ENCODE results near the gene TP53I3. TPM values are rescaled to one million over a fixed set of nuclear protein-coding genes. Genes with fewer than 3 reads are reported as not detected.

Gene TP53I3
- total and polyA plus RNA-seq, 2 donors (not counting 3 experiments of a cell fraction or from before 2014, with no cell fraction given) = 94.2 to 116 TPM

GRCh38 chr2:24080701-24081100 lies 3.9 kb downstream of the TP53I3 start:
- H3K27ac ChIP-seq (ENCODE audit: insufficient read depth, low read depth, low read length) = no peak overlapping the region
- H3K27me3 ChIP-seq (ENCODE audit: control insufficient read depth in 2 of 2, insufficient read depth in 2 of 2, low read length in 2 of 2) = no peaks in the 10 kb centered on the region
- no peak overlapping the region for H3K4me3 ChIP-seq (replicated peaks in 1 of 3; ENCODE audit: insufficient read depth in 1 of 3, low read depth in 1 of 3, low read length in 3 of 3)
- H2AFZ ChIP-seq (ENCODE audit: low read depth, low read length) = no peak overlapping the region
- ChIA-PET CTCF (interaction anchor here (0.6 kb wide), 1 partner anchor 256 kb away, joined by 3 read pairs; no protein-coding TSS in a partner anchor), POLR2A (no interaction called here)
- peaks cover 9% of the 10 kb centered on the region for H3K79me2 ChIP-seq (ENCODE audit: control insufficient read depth, insufficient read depth, low read length)
- H3K9me1 ChIP-seq (replicated peaks; ENCODE audit: control insufficient read depth, extremely low read depth, insufficient read depth, low read length) = no peaks in the 10 kb centered on the region
- peaks cover 7 to 16% of the 10 kb centered on the region in 2 experiments for H3K36me3 ChIP-seq (ENCODE audit: control insufficient read depth in 2 of 2, extremely low read depth in 1 of 2, insufficient read depth in 2 of 2, low read length in 2 of 2)
- H3K9me3 ChIP-seq (replicated peaks; ENCODE audit: control insufficient read depth, insufficient read depth, low read length) = no peaks in the 10 kb centered on the region
- intact Hi-C loops (cut with micrococcal nuclease) = loop anchor here (5.0 kb wide), 1 partner anchor 287 kb away; no protein-coding TSS in a partner anchor
- no peak for DNase-seq (ENCODE audit: low read depth, low spot score)
- TF ChIP-seq EZH2 (IDR thresholded peaks at IDR 0.05; ENCODE audit: borderline replicate concordance, low read depth, low read length, severe bottlenecking) (no peak), GATA2 (IDR thresholded peaks at IDR 0.05; ENCODE audit: insufficient read depth, insufficient read length, low read depth, low read length) (no peak), MYC (IDR thresholded peaks at IDR 0.05; ENCODE audit: low read depth, low read length) (no peak), JUN (IDR thresholded peaks at IDR 0.05; ENCODE audit: borderline replicate concordance, insufficient read depth, insufficient read length, low read depth) (no peak), POLR2A (IDR thresholded peaks at IDR 0.05; ENCODE audit: low read depth, low read length) (no peak), CTCF (IDR thresholded peaks at IDR 0.05; ENCODE audit: extremely low read depth in 1 of 2, insufficient read depth in 1 of 2, low read depth in 1 of 2, low read length in 2 of 2) (no peak), FOS (IDR thresholded peaks at IDR 0.05; ENCODE audit: borderline replicate concordance, insufficient read depth, low read length) (no peak), POLR2AphosphoS5 (IDR thresholded peaks at IDR 0.05; ENCODE audit: insufficient read depth, low read depth, low read length) (no peak)
- TF ChIP-seq, protein P1, sequence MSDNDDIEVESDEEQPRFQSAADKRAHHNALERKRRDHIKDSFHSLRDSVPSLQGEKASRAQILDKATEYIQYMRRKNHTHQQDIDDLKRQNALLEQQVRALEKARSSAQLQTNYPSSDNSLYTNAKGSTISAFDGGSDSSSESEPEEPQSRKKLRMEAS (IDR thresholded peaks at IDR 0.05; ENCODE audit: insufficient read depth, insufficient read length) = no peak
- dilution Hi-C loops (cut with MboI; ENCODE audit: extremely low pct_ligation_motif_present, low sequenced_read_pairs) = no loop called here
- H3K9ac ChIP-seq (replicated peaks; ENCODE audit: extremely low read depth, insufficient read depth, low read length) = no peak overlapping the region
- no TSS peak for BruUV-seq (replicated peaks)
- FAIRE-seq = no peak
- no peak overlapping the region for H3K4me2 ChIP-seq (ENCODE audit: insufficient read depth, low read length)
- peaks cover 24% of the 10 kb centered on the region for H3K4me1 ChIP-seq (ENCODE audit: control insufficient read depth, extremely low read depth, insufficient read depth, low read length)
- no peaks in the 10 kb centered on the region for H4K20me1 ChIP-seq (replicated peaks; ENCODE audit: control insufficient read depth, extremely low read depth, insufficient read depth, low read length)
